Fibroblast of upper back skin (primary cell): ENCODE results near the gene BASP1.

Experiments
- DNase-seq: peaks from one replicate; pipeline ENCODE4 v3.0.0-alpha.2; 2013

The BASP1 gene, protein sequence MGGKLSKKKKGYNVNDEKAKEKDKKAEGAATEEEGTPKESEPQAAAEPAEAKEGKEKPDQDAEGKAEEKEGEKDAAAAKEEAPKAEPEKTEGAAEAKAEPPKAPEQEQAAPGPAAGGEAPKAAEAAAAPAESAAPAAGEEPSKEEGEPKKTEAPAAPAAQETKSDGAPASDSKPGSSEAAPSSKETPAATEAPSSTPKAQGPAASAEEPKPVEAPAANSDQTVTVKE

DNA sequence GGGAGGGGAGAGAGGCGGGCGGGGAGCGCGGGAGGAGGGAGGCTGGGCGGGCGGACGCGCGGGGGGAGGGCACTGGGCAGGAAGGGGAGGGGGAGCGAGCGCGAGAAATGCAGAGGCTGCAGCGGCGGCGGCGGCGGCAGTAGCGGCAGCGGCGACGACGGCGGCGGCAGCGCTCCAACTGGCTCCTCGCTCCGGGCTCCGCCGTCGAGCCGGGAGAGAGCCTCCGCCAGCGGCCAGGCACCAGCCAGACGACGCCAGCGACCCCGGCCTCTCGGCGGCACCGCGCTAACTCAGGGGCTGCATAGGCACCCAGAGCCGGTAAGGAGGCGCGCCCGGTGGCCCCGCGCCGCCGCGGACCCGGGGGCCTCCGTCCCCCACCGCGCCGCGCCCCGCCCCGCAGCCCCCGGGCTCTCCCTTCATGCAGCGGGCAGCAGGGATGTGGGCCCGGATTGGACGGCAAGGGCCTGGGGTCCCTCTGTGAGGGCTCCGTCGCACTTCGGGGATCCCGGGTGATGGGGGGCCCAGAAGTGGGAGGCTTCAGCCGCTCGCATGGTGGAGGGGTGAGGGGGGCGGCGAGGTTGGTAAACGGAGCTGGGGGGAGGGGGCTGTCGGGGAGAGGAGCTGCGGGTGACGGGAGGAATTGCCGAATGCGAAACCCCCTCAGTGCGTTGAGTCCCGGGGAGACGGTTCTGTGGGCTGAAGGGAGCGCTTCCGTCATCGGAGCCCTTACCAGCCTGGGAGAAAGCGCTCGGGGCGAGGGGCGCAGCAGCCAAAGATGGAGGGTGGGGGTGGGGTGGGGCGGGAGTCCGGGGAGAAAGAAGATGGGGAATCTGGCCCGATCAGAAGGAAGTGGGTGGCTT, at the start of gene BASP1:
Gene BASP1 (plus strand): TSS at position 139 of the 860 bp plus-strand sequence. CDS start 57,586 bp downstream, outside the sequence.
- DNase-seq = peak; percentile 82

DNA sequence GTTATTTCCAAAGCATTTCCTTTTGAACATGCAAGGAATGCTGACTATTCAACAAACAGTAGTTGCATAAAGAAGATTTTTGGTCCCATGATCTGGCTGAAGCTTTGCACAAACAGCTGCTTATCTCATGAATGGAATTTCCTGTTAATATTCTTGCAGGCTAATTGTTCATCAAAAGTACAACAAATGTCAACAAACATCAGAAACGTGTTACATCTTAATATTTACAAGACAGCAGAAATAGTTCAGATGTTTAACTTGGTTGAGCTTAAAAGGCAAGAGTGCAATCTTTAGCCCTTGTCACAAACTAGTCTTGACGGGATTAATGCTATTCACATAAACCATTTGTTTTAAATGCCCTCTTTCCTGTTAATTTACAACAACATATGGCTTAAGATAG, 47.9 kb upstream of the BASP1 start:
- peak; percentile 46 for DNase-seq

DNA sequence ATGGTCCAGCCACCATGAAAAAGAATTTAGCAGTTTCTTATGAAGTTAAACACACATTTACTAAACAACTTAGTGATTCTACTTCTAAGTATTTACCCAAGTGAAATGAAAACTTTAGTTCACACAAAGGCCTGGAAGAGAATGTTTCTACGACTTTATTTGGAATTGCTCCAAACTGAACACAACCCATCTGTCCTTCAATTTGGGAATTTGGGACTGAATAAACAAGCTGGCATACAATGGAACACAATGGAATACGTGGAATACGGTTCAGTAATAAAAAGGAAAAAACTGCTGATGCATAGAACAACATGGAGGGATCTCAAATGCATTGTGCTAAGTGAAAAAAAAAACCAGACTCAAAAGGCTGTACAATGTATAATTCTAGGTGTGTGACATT, 44.6 kb upstream of the BASP1 start:
- DNase-seq = no peak

DNA sequence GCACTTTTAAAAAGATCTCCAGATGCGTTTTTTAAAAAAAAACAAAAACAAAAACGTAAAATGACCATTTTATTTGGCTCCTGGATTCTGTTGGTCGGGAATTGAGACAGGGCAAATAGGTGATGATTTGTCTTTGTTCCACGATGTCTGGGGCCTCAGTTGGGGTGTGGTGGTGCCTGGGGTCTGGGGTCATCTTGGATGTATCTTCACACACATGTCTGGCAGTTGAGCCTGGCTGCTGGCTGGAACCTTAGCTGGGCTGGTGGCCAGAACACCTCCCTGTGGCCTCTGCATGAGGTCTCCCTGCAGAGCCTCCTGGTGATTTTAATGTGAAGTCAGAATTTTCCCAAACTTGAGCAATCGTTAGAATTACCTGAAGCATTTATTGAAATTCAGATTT, 42.5 kb upstream of the BASP1 start:
- no peak for DNase-seq

DNA sequence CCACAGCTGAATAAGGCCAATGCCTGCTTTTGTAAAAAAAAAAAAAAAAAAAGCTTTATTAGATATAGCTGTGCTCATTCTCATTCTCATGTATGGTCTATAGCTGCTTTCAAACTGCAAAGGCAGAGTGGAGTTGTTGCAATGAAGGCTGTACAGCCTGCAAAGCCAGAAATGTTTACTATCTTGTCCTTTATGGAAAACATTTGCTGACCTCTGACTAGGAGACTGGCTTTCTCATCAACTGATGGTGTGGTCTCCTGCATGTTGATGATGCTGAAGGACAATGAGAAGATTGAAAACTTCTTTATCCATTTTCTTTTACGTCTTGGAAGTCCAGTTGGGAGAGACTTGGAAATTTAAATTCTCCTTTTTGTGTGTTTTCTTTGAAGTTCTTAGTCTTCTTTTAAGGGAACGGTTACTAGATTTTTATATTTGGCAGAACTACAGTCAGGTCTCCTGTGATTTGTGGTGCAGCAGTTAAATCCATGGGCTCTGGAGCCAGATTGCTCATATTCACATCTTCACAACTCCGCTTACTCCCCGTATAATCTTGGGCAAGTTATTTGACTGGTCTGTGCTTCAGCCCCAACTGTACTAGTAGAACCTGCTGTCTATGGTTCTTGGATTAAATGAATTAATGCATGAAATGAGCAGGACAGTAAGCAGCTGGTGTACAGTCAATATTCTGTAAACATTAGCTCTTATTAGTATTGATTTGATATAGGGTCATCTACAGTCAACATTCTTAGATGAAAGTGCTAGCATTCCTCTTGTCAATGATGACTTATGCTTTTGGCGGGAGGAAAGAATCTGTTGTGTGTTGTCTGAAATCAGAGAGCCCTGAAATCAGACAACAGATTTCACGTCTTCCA, 39.7 kb upstream of the BASP1 start:
- peak; percentile 59 for DNase-seq

DNA sequence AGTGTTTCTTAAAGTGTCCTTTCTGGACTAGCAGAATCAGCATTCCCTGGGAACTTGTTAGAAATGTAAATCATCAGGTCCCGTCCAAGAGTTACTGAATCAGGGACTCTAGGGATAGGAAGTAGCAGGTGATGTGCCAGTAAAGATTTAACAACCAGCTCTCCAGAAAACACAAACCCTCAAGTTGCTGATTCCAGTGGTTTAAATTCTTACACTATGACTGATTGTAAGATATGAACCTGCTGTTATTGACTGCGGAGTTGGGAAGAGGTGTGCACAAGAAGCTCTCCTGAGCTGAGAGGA, 39.1 kb upstream of the BASP1 start:
- peak; percentile 56 for DNase-seq

DNA sequence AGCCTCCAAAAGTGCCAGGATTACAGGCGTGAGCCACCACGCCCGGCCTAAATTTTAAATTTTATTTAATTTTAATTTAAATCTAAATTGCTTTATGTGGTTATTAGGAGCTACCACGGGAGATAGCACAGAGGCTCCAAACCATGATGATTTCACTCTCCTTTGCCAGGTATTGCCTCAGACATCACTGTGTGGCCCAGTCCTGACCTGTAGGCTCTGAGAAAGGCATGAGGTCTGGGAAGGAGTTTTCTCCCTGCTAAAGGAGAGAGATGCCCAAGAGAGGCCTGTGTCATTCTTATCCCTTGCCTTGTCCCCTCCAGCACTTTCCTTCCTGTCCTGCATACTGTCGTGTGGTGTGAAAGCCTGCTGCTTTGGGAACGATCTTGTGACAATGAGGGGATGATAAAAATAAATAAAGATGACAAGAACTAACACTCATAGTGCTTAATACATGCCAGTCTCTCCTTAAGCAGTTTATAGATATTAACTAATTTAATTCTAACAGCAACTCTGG, 37.0 kb upstream of the BASP1 start:
- DNase-seq = no peak

DNA sequence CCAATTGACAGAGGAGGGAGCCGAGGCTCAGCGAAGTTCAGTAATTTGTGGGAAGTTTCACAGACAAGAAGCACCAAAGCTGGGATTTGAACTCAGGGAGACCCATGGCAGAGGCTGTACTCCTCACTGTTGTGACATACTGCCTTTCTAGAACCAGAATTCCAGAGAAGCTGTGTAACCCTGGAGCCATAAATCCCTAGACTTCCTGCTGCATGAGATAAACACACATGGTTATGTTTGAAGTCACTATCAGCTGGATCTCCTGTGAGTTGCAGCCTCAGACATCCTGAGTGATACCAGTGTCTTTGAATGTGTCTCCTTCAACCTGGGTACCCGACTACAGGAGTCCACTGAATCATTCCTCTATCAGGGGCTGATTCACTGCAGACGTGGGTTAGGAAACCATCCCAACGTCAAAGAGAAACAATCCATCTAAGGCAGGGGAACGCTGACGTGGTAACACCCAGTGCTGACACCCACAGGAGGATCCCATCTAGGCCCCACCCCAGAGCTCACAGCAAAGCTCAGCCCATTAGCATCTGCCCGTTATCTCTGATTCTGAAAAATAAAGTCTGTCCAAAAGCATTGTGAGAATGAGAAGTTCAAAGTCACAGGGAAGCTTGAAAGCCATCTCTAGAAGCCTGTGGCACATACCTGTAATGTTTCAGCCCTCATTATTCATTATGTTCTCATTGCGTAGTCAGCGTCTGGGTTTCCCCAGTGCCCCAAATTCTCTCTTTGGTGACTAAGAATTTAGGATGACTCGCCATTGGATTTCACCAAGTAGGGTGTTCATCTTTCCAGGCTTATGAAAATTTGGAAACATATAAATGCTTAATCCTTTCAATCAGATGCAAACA, 36.3 kb upstream of the BASP1 start:
- peak; percentile 97 for DNase-seq

DNA sequence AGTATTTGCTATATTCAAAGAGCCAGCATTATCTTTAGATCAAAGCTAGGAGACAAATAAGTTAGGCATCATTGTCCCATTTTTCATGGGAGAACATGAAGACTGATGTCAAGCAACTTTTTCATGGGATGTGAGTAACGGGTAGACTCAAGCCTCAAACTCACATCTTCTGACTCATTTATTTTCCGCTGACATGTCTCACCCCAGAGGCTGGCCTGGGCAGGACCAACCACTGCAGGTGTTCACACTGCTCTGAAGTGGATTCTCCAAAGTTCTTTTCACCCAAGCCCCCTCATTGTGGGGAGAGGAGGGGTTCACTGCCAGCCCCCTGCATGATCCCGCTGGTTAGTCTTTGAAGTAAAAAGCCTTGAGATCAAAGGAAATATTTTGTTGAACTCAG, 34.9 kb upstream of the BASP1 start:
- peak; percentile 52 for DNase-seq

DNA sequence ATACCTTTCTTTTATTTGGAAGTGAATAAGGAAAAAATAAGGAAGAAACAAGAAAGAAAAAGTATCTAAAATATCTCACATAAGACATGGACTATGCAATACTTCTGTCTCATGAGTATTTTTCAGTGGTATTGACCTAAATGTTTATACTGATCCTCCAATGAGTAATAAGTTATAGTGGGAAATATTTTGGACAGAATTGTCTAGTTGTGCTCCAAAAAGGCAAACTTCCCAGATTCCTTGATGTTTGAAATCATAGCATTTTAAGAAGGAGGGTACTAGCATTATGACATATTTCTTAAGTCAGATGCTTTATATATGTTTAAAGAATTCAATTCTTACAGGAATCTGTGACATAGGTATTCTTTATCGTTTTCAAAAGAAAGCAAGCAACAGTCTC, 34.5 kb upstream of the BASP1 start:
- DNase-seq = peak; percentile 85

DNA sequence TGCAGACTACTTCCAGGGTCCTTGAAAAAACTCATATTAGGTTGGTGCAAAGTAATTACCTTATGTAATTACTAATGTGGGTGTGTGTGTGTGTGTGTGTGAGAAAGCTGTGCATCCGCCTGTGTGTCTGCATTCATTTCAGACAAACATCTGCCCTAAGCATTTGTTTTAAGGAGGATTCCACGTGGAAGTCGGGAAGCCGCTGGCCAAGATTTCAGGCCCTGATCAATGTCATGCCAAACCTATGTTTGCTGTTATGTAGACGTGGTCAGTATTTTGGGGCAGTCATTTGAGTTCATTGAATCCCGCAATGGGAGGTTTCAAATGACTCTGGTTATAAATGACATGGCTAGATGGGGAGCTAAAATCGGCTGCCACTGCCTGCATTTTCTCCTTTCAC, 33.6 kb upstream of the BASP1 start:
- DNase-seq = no peak

DNA sequence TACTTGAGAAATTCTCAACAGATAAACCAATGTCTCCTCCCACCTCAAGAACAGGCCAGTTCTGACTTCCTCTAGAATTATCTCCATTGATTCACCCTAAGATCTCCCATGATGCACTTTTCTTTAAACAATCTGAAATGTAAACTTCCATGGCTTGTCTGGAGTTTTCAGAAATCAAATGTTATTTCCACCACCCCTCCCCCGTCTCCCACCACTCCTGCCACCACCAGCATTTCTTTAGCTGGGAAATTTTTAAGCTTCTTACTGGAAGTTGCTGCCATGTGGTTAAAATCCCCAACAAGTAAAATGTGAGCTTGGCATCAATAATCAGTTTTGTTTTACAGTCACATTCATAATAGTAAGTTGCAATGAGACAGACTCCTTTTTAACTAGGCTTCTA, 32.8 kb upstream of the BASP1 start:
- DNase-seq = peak; percentile 45

DNA sequence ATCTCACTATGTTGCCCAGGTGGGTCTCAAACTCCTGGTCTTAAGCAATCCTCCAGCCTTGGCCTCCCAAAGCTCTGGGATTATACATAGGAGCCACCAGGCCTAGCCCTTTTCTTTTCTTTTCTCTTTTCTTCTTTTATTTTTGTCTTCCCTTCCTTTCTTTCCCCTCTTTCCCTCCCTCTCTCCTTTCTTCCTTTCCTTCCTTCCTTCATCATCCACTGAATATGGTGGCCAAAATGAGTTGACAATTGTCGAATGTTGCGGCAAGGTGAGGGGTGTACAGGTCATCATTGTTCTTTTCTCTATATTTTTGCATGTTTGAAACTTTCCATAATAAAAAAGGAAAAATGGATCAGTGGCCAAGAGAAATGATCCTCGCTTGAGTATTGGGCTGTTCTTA, 32.1 kb upstream of the BASP1 start:
- DNase-seq = no peak

DNA sequence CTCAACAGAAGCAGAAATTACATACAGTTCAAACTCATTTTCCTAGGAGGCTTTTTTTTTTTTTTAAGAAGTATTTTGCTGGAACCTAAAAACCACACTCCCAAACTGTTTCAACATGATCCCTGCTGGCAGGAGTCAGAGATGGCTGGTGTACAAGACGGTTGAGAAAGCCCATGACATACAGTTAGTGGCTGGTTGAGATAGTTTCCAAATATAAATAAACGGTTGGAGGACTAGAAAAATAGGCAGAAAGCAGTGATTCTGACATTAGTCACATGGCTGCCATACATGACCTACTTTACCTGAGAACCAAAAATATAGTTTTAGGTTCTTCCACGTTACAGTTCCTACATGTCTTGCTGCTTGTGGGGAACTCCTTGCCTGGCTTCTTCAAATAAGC, 31.7 kb upstream of the BASP1 start:
- DNase-seq = peak; percentile 91

DNA sequence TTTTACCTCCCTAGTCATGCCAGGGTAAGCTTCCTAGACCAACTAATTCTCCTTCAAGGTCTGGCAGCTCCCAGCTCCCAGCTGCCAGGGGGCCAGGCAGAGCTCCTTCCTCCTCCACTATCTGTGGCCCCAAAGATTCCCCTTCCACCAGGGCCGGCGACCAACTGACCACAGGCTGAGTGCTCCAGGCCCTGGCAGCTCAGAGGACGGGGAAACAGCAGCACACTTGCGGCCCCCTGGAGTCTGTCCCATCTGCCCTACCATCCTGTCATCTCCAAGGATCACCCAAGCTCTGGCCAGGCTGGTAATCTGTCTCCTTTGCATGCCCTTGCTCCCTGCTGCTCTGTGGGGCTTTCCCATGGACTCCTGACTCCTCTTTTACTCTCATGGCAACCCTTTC, 31.2 kb upstream of the BASP1 start:
- DNase-seq = no peak

DNA sequence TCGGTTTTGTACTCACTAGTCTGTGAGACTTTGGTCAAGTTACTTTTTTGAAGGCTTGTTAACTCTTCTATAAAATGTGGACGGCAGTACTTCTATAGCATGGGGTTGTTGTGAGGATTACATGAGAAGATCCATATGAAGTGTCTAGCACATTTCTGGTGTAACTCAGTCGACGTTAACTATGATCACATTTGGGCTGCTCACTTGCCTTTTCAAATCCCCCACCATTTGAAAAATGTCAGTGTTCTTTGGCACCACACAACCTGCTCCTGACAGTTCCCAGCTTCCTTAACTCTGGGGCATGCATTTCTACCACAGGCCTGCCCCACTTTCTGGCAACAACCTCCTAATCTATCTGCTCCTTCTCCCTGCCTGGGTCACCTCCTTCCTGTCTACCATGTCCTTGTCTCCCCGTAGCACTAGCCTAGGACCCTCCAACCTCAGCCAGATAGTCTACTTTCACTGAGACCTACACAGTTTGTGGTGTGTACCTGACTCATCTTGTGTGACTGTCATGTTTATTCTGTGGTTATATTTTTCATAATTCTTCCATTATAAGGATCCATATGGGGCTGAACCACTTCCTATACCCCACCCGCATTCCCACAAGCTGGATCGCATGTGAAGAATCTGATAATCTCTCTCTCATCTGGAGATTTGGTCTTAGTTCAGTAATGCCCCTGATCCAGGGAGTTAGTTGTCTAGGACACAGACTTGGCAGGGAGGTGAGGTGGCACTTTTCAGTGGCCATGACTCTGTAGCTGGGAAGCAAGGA, 30.2 kb upstream of the BASP1 start:
- DNase-seq = peak; percentile 75

DNA sequence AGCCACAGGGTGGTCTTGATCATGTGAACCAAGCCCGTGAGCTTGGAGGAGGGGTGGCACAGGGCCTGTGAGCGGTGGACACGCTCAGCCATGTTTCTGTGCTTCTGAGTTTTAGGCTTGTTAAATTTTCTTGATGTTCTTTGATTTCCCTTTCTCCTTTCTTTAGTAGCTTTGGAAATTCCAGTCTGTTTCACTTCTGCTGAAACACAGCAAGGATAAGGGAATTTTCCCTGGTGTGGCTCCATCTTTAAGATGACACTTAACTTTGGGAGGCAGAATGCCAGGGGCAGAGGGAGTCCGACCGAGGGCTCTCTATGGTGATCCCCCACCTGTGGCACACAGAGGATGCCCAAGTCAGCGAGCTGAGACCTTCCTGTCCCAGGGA, 29.7 kb upstream of the BASP1 start:
- no peak for DNase-seq

DNA sequence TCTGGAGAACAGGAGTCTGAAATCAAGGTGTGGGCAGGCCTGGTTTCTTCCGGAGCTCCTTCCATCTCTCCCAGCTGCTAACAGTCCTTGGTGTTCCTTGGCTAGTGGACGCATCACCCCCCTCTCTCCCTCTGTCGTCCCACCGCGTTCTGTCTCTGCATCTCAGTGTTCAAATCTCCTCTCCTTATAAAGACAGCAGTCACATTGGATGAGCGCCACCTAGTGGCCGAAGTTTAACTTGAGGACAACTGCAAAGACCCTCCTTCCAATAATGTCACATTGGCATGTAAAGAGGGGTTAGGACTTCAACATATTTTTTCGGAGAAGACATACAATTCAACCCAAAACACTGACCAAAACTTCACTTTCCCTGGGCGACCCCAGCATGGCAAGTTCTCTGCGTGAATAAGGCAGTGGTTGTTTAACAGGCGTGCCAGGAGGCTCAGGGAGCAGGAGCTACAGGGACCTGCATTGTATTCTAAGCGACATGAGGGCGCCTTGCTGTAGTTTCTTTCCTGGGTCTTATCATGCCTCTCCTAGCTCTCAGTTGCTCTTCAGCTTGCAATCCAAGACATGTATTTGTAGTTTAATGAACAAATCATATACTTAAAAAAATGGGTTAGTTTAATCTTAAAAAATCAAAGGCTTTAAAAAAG, 27.9 kb upstream of the BASP1 start:
- peak; percentile 78 for DNase-seq

DNA sequence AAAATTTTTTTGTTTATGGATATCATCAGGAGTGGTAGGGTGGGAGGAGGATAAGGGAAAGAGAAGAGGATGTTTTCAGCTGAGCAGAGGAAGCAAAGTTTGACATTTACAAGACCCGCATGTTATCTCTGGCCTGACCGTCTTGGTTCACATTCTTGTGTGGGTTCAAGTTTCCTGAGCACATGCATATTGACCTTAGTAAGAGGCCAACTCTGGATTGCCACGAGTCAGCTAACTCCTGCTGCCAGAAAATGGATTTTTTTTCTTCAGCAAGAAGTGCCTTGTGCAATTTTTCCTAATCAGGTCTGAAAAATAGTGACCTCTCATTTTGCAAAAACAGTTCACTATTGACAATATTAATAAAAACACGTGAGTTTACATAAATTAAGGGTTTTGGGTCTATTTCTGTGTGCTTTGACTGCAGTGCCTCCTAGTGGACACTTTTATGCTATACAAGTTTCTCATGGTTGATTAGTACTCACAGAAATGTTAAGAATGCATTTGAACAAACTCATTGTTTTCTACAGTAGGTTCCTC, 27.1 kb upstream of the BASP1 start:
- peak; percentile 73 for DNase-seq

DNA sequence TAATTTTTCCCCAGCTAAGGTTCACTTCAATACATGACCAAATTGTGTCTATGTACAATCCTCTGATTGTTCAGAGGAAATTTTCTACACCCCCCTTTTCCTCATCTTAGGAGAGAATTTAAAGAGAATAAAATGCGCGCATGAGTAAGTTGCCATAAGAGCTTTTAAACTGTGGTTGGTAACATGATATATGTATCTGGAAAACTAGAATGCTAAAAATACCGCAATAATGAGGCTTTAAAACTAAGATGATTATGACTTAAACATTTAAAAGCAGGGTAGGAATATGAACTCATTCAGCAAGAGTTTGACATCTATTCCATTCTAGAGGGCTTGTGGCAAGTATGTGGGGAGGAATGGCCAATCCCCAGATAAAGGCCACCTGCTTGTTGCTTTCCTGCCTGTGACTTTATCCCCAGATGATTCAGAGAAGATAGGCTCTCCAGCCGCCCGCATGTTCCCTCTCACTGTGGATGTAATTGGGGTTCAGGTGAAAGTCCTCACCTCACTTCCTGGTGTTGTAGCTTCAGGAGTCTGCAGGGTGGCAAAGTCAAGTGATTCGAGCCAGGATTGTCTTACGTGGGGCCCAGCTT, 26.5 kb upstream of the BASP1 start:
- peak; percentile 62 for DNase-seq
